ENCODE measurements around the gene TUBG1.

- TF ChIP-seq CTCF (IDR thresholded peaks at IDR 0.05 in 8 of 11, conservative IDR thresholded peaks at IDR 0.05 in 3 of 11) (no peak), POLR2AphosphoS5 (IDR thresholded peaks at IDR 0.05) (no peak), POLR2A (IDR thresholded peaks at IDR 0.05) (no peak)
Measured at GRCh38 chr17:42568341-42569111, 41.0 kb upstream of the TUBG1 start.

Data from spleen (tissue), 7 donors.